Measurements from ENCODE around the gene SERPINA9. TPM values are rescaled to one million over a fixed set of nuclear protein-coding genes. Genes with fewer than 3 reads are reported as not detected.

Gene SERPINA9
- polyA plus RNA-seq, 1 donor (not counting 4 experiments of a cell fraction or from before 2014, with no cell fraction given) = 0.05 TPM

- dilution Hi-C loops (cut with MboI; ENCODE audit: extremely low pct_ligation_motif_present, low sequenced_read_pairs) = no loop called here
- FAIRE-seq (no peak), DNase-seq (ENCODE audit: low read depth, low spot score) (no peak)
- H3K9me1 ChIP-seq (ENCODE audit: control insufficient read depth, extremely low read depth, insufficient read depth, low read length) = no peaks in the 10 kb centered on the region
- H3K27ac ChIP-seq (ENCODE audit: control insufficient read depth, insufficient read depth, low read length) = no peak overlapping the region
- no peaks in the 10 kb centered on the region for H3K79me2 ChIP-seq (ENCODE audit: control insufficient read depth, insufficient read depth, low read length)
- no peaks in the 10 kb centered on the region for H3K9me3 ChIP-seq (ENCODE audit: control insufficient read depth, low read depth, low read length)
- no peak overlapping the region for H3K4me3 ChIP-seq (ENCODE audit: control insufficient read depth in 2 of 3, extremely low read depth in 1 of 3, insufficient read depth in 2 of 3, low read depth in 1 of 3, low read length in 3 of 3)
- no peaks in the 10 kb centered on the region for H3K36me3 ChIP-seq (ENCODE audit: control insufficient read depth in 2 of 2, extremely low read depth in 1 of 2, insufficient read depth in 2 of 2, low read length in 2 of 2)
- H4K20me1 ChIP-seq (ENCODE audit: control insufficient read depth, extremely low read depth, insufficient read depth, low read length) = no peaks in the 10 kb centered on the region
- H3K4me2 ChIP-seq (ENCODE audit: control insufficient read depth, extremely low read depth, insufficient read depth, low read depth, low read length) = no peak overlapping the region
- no peak overlapping the region for H2AFZ ChIP-seq (ENCODE audit: control insufficient read depth, low read length)
- H3K9ac ChIP-seq (ENCODE audit: control insufficient read depth, extremely low read depth, insufficient read depth, low read length) = no peak overlapping the region
- H3K4me1 ChIP-seq (ENCODE audit: control insufficient read depth, extremely low read depth, insufficient read depth, low read length) = peaks cover 4% of the 10 kb centered on the region
- H3K27me3 ChIP-seq (ENCODE audit: control insufficient read depth, extremely low read depth, insufficient read depth, low read length) = no peaks in the 10 kb centered on the region
- TF ChIP-seq CTCF (optimal IDR thresholded peaks at IDR 0.05 in 1 of 3, IDR thresholded peaks at IDR 0.05 in 1 of 3, conservative IDR thresholded peaks at IDR 0.05 in 1 of 3; ENCODE audit: extremely low read depth in 1 of 3, insufficient read depth in 2 of 3, low read length in 3 of 3) (no peak), EZH2 (IDR thresholded peaks at IDR 0.05; ENCODE audit: low read length) (no peak)
Measured at GRCh38 chr14:94470311-94470710, 5.7 kb downstream of the SERPINA9 start.

GRCh38 chr14:94469261-94469660 lies 6.7 kb downstream of the SERPINA9 start:
- H3K27me3 ChIP-seq (ENCODE audit: control insufficient read depth, extremely low read depth, insufficient read depth, low read length) = no peaks in the 10 kb centered on the region
- no peaks in the 10 kb centered on the region for H3K9me1 ChIP-seq (ENCODE audit: control insufficient read depth, extremely low read depth, insufficient read depth, low read length)
- H3K9me3 ChIP-seq (ENCODE audit: control insufficient read depth, low read depth, low read length) = peaks cover 3% of the 10 kb centered on the region
- no peak for DNase-seq (ENCODE audit: low read depth, low spot score)
- TF ChIP-seq EZH2 (IDR thresholded peaks at IDR 0.05; ENCODE audit: low read length) = no peak
- H3K79me2 ChIP-seq (ENCODE audit: control insufficient read depth, insufficient read depth, low read length) = no peaks in the 10 kb centered on the region
- H3K9ac ChIP-seq (ENCODE audit: control insufficient read depth, extremely low read depth, insufficient read depth, low read length) = no peak overlapping the region
- dilution Hi-C loops (cut with MboI; ENCODE audit: extremely low pct_ligation_motif_present, low sequenced_read_pairs) = no loop called here
- H3K4me3 ChIP-seq (ENCODE audit: control insufficient read depth in 2 of 3, extremely low read depth in 1 of 3, insufficient read depth in 2 of 3, low read depth in 1 of 3, low read length in 3 of 3) = no peak overlapping the region
- H3K4me1 ChIP-seq (ENCODE audit: control insufficient read depth, extremely low read depth, insufficient read depth, low read length) = peaks cover under 1% of the 10 kb centered on the region
- no peaks in the 10 kb centered on the region for H4K20me1 ChIP-seq (ENCODE audit: control insufficient read depth, extremely low read depth, insufficient read depth, low read length)
- no peak overlapping the region for H3K27ac ChIP-seq (ENCODE audit: control insufficient read depth, insufficient read depth, low read length)
- FAIRE-seq = no peak
- H2AFZ ChIP-seq (ENCODE audit: control insufficient read depth, low read length) = no peak overlapping the region
- H3K4me2 ChIP-seq (ENCODE audit: control insufficient read depth, extremely low read depth, insufficient read depth, low read depth, low read length) = no peak overlapping the region
- no peaks in the 10 kb centered on the region for H3K36me3 ChIP-seq (ENCODE audit: control insufficient read depth in 2 of 2, extremely low read depth in 1 of 2, insufficient read depth in 2 of 2, low read length in 2 of 2)
